ENCODE data around the gene SHMT2. TPM values are rescaled to one million over a fixed set of nuclear protein-coding genes. Genes with fewer than 3 reads are reported as not detected.

Gene SHMT2
- total RNA-seq, 1 experiment from 2014 or later = 223 TPM

- no peak for DNase-seq (ENCODE audit: low spot score)
Observed at GRCh38 chr12:57227315-57228115, 2.0 kb upstream of the SHMT2 start.

DNA sequence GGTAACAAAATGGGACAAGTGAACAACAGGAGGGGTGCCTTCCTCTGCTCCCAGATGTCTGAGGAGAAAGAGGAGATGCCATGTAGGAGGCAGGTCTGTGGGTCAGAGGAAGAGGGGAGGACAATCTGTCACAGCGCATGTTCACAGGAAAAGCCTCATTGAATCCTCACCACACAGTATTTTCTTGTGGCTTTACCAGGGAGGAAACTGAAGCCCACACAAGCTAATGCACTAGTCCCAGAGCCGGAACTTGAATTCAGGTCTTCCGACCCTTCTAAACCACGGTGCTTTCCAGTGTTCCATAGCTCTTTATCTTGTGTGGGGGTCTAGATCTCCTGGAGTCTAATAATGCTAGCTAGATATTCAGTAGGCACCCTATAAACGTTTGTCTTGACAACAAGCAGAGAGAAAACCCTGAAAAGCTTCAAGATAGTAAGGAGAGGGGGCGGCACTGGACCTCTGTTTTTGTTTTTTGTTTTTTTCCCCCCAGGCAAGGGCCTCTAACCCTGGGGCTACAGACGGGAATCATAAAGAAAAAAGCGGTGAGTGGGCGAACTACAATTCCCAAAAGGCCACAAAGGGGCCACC, 371 bp upstream of the SHMT2 start:
- DNase-seq (ENCODE audit: low spot score) = no peak

DNA sequence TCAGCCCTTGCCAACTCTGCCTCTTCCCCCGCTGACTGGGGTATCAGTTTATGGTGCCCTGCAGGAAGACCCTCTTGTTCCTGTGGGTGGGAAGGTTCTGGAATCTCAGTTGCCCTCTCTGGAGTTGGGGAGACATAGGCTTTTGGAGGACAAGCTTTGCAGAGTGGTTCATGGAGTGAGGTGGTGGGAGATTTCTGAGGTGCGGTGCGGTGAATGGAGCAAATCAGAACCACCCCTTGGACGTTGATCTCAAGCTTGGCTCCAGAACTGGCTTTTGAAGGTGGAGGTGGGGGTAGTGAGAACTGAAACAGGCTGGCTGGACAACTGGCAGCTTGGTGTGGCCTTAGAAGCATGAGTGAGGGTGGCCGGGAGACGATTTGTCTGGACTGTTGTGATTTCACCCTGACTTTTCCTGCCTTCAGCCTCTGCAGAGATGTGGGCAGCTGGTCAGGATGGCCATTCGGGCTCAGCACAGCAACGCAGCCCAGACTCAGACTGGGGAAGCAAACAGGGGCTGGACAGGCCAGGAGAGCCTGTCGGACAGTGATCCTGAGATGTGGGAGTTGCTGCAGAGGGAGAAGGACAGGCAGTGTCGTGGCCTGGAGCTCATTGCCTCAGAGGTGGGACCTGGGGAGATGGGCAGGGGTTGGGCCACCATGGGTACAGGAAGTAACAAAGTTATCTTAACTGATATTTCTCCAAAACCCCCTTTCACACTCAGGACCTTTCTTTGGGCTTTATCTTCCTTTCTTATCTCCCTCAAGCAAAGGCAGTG, 1.1 kb downstream of the SHMT2 start:
- no peak for DNase-seq (ENCODE audit: low spot score)

- DNase-seq (ENCODE audit: low spot score) = no peak
Observed at GRCh38 chr12:57231276-57232021, 1.9 kb downstream of the SHMT2 start.

DNA sequence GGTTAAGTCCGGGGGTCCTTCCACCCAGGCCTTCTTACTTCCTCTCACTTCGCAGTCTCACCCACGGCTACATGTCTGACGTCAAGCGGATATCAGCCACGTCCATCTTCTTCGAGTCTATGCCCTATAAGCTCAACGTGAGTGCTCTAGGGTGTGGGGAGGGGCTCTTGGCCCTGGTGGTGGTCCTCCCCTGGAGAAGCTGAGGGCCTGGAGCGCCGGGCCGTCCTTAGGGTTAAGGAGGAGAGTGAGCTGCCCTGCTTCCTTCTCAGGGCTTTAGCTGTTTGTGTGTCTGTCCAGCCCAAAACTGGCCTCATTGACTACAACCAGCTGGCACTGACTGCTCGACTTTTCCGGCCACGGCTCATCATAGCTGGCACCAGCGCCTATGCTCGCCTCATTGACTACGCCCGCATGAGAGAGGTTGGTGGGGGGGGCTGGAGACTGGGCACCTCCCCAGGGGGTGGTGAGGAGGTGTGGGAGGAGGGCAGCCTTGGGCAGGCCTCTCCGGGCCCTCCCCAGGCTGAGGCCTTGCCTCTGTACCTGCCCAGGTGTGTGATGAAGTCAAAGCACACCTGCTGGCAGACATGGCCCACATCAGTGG, 2.7 kb downstream of the SHMT2 start:
- DNase-seq (ENCODE audit: low spot score) = no peak

DNA sequence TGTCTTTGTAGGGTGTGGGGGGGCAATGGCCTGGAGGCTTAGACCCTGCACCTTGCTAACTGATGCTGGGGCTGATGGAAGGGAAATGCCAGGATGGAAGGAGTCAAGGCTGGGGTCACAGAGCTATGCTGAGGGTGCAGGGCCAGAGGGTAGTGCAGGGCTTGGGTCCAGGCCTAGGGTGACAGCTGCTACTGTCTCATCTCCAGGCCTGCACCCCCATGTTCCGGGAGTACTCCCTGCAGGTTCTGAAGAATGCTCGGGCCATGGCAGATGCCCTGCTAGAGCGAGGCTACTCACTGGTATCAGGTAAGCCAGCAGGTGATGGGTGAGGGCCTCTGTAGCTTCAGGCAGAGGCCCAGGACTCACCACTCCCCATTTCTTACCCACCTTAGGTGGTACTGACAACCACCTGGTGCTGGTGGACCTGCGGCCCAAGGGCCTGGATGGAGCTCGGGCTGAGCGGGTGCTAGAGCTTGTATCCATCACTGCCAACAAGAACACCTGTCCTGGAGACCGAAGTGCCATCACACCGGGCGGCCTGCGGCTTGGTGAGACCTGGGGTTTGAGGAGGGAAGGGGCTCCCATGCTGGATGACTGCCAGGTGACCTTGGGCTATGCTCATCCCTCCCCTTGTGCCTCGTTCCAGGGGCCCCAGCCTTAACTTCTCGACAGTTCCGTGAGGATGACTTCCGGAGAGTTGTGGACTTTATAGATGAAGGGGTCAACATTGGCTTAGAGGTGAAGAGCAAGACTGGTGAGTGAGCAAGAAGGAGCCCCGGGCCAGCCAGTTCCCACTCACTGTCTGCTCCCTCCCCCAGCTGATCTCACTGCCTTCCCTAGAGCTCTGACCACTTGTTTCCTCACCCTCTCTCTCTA, 4.1 kb downstream of the SHMT2 start:
- DNase-seq (ENCODE audit: low spot score) = no peak

DNA sequence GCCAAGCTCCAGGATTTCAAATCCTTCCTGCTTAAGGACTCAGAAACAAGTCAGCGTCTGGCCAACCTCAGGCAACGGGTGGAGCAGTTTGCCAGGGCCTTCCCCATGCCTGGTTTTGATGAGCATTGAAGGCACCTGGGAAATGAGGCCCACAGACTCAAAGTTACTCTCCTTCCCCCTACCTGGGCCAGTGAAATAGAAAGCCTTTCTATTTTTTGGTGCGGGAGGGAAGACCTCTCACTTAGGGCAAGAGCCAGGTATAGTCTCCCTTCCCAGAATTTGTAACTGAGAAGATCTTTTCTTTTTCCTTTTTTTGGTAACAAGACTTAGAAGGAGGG, 4.7 kb downstream of the SHMT2 start:
- no peak for DNase-seq (ENCODE audit: low spot score)

- DNase-seq (ENCODE audit: low spot score) = no peak
Observed at GRCh38 chr12:57234571-57235016, 5.1 kb downstream of the SHMT2 start.

GRCh38 chr12:57235017-57235727, 5.7 kb downstream of the SHMT2 start:
- DNase-seq (ENCODE audit: low spot score) = no peak

- no peak for DNase-seq (ENCODE audit: low spot score)
Observed at GRCh38 chr12:57235728-57236131, 6.2 kb downstream of the SHMT2 start.

- no peak for DNase-seq (ENCODE audit: low spot score)
Observed at GRCh38 chr12:57236201-57236924, 6.9 kb downstream of the SHMT2 start.

DNA sequence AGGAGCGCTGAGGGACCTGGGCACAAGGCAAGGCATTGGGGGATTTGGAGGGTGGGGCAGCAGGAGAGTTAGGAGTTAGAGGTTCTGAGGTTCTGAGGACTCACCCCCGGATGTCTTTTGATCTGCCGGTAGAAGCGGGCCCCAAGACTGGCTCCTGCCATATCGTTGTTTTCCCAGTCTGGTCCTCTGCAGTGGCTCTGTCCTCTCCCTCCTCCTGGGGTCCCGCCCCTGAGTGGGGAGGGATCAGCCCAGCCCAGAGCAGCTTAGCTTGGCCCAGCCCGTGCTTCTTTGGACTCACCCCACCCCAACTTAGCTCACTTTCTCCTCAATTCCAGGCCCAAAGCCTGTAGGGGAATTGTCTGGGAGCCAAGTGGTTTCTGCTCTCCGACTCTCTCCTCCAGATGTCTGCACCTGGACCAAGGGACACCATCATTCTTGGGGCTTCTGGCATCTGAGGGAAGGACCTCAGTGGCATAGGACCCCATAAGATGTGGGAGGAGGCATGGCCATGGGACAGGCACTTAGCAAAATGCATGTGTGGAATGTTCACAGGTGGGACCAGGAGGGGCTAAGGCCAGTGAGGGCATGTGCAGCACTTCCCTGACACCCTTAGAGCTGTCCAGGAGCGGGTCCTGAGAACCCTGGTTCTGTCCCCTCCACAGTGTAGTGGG, 7.5 kb downstream of the SHMT2 start:
- no peak for DNase-seq (ENCODE audit: low spot score)

DNA sequence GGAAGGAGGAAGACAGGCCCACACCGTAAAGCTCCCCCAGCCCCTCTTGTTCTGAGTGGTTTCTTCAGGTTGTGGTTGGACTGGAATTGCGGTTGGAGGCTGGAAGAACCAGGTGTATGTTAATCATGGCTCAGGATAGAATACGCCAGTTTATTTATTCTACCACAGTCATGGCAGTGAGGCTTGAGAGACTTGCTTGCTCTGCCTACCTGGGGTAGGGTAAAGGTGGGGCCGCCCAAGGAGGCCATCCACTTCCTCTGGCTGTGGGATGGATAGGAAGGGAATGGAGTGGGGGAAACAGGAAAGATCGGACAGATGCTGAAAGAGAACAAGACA, 8.1 kb downstream of the SHMT2 start:
- DNase-seq (ENCODE audit: low spot score) = no peak

DNA sequence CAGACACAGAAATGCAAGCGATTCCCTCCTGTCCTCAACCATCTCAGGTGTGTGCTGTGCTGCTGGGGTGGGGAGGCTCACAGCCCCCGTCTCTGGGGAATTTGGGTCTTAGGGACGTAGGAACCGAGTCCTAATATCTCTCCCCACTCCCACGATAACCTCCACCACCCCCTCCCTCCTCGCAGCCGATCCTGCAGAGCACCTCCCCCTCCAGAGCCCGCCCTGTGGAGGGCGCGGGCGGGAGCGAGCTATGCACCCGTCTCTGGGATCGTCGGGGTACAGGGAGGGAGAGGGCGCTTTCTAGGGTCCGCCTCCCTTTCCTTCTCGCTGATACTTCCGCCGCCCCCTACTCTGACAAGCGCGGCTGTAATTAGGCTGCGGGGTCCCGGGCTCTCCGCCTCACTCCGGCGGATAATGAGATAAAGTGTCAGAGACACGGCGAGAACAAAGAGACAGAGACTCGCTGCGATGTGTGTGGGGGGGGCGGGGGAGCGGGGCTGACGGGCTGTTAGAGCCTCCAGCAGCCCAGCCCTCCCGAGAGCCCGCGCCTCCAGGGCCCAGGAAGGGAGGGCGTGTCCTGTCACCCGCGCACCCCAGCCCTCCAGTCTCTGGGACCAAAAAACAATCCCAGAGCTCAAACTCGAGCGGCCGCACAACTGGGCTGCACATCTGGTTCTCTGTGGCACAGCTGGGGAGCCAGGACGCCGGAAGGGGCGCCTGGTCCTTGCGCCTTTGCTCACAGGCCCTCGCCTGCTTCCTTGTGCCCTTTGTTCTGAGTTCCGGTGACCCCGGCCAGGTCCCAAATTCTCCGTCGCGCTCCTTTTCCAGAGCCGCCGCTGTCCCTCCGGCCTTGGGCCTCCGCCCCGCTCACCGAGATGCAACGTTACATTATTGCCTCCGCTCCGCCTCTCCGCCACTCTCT, 8.7 kb downstream of the SHMT2 start:
- DNase-seq (ENCODE audit: low spot score) = no peak

DNA sequence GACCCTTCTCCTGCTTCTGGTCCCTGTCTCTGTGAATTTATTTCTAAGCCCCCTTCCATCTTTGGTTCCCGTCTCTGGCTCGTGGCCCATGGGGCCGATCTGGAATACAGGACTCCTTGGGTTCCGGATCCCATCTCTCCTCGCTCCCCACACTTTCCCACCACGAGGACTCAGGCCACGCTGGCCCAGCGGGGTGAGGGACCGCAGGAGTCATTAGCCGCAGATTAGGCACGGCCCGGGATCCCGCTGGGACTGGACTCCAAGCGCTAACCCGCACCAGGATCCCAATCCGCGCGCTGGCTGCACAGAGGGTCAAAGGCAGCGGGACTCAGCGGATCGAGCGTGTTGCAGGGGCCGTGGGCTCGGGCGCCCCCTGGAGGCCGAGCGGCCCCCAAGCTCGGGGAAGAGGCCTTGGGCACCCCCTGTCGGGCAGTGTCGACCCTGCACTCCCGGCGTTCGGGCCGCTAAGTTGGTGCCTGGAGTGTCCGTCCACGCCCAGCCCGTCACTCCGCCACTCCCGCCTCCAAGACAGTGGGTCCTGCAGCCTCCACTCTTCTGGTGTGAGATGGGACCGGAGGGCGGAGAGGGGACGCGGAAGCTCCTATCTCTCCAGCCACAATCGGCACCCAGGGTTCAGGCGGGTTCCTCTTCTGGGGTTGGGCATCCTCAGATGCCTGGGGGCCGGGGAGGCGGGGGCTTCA, 9.5 kb downstream of the SHMT2 start:
- peak; percentile 25 for DNase-seq (ENCODE audit: low spot score)

- no peak for DNase-seq (ENCODE audit: low spot score)
Observed at GRCh38 chr12:57239587-57240065, 10.1 kb downstream of the SHMT2 start.

Data from A172 (cell line).